ENCODE results near the gene SBK1. TPM values are rescaled to one million over a fixed set of nuclear protein-coding genes. Genes with fewer than 3 reads are reported as not detected.
"Not testable (repeated sequence)": the region's sequence is repeated elsewhere in the genome, so short reads cannot be mapped to it uniquely, and the experiment has no call there.

The SBK1 gene
- total RNA-seq, 1 experiment from 2014 or later, result 19.2 TPM

DNA sequence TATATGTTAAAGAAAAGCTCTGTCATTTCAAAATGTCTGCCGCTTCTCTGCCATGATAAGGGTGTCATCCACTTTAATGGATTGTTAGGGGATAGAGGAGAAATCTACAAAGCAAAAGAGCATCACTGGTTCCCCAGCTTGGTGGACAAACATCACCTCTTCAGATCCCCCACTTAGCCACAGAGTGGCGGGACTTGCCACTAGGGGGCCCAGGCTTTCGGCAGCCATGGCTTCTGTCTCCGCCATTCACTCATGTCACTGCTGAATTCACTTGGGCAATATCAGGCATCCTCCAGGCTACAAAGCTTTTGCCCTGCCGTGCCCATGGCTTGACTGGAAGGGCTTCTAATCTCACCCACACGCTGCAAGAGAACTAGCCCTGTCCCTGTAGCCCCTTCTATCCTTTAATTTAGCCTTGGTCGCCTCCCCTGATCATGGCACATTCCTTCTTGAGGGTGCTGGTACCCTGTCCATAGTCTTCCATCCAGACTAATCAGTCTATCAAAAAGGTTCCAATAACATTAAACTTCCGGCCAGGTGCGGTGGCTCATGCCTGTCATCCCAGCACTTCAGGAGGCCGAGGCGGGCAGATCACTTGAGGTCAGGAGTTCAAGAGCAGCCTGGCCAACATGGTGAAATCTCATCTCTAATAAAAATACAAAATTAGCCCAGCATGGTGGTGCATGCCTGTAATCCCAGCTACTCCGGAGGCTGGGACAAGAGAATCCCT, 34.7 kb downstream of the SBK1 start:
- BruUV-seq (replicated peaks), result no TSS peak
- ATAC-seq (peak; percentile 86), DNase-seq (ENCODE audit: low read depth, low spot score) (peak; percentile 26)
- Histone ChIP-seq H3K4me3 (replicated peaks in 1 of 2; ENCODE audit: low read depth in 1 of 2, low read length in 2 of 2) (no peak overlapping the region), H4K20me1 (ENCODE audit: insufficient read depth) (no peaks in the 10 kb centered on the region), H3K36me3 (ENCODE audit: control insufficient read depth in 1 of 2, insufficient read depth in 2 of 2, low read length in 2 of 2) (no peaks in the 10 kb centered on the region), H3K9me3 (ENCODE audit: control insufficient read depth in 1 of 2, insufficient read depth in 1 of 2, low read depth in 1 of 2, low read length in 2 of 2) (no peaks in the 10 kb centered on the region), H3K79me2 (ENCODE audit: insufficient read depth, low read length) (no peaks in the 10 kb centered on the region), H3K4me1 (ENCODE audit: control insufficient read depth in 1 of 2, insufficient read depth in 2 of 2, low read length in 2 of 2) (peaks cover 0 to 3% of the 10 kb centered on the region in 2 experiments; a peak in 1 of 4 replicates), H3K27me3 (ENCODE audit: insufficient read depth, low read length) (no peaks in the 10 kb centered on the region), H3K9ac (ENCODE audit: low read length) (no peak overlapping the region), H2AFZ (ENCODE audit: low read depth, low read length, poor library complexity, severe bottlenecking) (peak overlapping the region; percentile 77), H3K4me2 (ENCODE audit: low read length) (peak overlapping the region; percentile 41; the same call in 1 of the 2 replicates), H3K9me2 (ENCODE audit: insufficient read depth) (no peaks in the 10 kb centered on the region), H3K27ac (ENCODE audit: low read depth, low read length) (no peak overlapping the region)
- ChIA-PET POLR2A (no interaction called here), RAD21 (ENCODE audit: low non-redundant PET in 1 of 2, low total read pairs in 2 of 2, uncharacterized antibody in 2 of 2, unreplicated experiment in 2 of 2) (no interaction called here), CTCF (interaction anchor here (0.6 to 1.0 kb wide), 3 partner anchors 9 to 1171 kb away, joined by 3 to 4 read pairs (median 3); partner anchors contain the start of gene SULT1A1)
- intact Hi-C loops (cut with micrococcal nuclease), result no loop called here
- TF ChIP-seq, protein P1, sequence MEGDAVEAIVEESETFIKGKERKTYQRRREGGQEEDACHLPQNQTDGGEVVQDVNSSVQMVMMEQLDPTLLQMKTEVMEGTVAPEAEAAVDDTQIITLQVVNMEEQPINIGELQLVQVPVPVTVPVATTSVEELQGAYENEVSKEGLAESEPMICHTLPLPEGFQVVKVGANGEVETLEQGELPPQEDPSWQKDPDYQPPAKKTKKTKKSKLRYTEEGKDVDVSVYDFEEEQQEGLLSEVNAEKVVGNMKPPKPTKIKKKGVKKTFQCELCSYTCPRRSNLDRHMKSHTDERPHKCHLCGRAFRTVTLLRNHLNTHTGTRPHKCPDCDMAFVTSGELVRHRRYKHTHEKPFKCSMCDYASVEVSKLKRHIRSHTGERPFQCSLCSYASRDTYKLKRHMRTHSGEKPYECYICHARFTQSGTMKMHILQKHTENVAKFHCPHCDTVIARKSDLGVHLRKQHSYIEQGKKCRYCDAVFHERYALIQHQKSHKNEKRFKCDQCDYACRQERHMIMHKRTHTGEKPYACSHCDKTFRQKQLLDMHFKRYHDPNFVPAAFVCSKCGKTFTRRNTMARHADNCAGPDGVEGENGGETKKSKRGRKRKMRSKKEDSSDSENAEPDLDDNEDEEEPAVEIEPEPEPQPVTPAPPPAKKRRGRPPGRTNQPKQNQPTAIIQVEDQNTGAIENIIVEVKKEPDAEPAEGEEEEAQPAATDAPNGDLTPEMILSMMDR (IDR thresholded peaks at IDR 0.05 in 2 of 3, conservative IDR thresholded peaks at IDR 0.05 in 1 of 3; ENCODE audit: borderline replicate concordance in 1 of 3, insufficient read depth in 1 of 3, low read depth in 2 of 3, low read length in 2 of 3), result peak; percentile 64 to 96 (median 89)
- TF ChIP-seq RAD21 (IDR thresholded peaks at IDR 0.05; ENCODE audit: low read depth) (peak; percentile 55), SIN3A (IDR thresholded peaks at IDR 0.05; ENCODE audit: low read depth) (no peak), YY1 (IDR thresholded peaks at IDR 0.05; ENCODE audit: extremely low read depth, insufficient replicate concordance, low read depth, low read length) (peak; percentile 82)
- TF ChIP-seq, protein P2, sequence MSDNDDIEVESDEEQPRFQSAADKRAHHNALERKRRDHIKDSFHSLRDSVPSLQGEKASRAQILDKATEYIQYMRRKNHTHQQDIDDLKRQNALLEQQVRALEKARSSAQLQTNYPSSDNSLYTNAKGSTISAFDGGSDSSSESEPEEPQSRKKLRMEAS (IDR thresholded peaks at IDR 0.05), result no peak

DNA sequence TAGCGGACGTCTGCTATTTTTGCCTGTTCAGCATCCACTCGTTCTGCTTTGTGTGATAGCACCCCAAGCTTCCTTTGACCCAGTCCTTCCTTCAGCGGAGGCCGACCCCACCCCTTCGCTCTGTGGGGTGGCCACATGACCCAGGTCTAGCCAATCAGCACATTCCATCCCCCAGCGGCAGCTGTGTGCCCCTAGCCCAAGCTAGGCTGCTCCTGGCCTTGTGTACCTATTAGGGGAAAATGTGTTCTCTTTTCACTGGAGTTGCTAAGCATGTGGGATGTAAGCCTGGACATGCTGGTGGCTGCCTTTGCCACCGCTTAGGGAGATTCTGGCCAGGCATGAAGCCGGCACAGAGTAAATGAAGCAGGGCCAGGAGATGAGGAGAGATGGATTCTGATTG, 37.9 kb downstream of the SBK1 start:
- DNase-seq (ENCODE audit: low read depth, low spot score); H3K27ac ChIP-seq (ENCODE audit: low read depth, low read length); H3K4me3 ChIP-seq (replicated peaks in 1 of 2; ENCODE audit: low read depth in 1 of 2, low read length in 2 of 2); H2AFZ ChIP-seq (ENCODE audit: low read depth, low read length, poor library complexity, severe bottlenecking); H3K4me1 ChIP-seq (ENCODE audit: control insufficient read depth in 1 of 2, insufficient read depth in 2 of 2, low read length in 2 of 2); CTCF ChIA-PET; H4K20me1 ChIP-seq (ENCODE audit: insufficient read depth); H3K9ac ChIP-seq (ENCODE audit: low read length); H3K27me3 ChIP-seq (ENCODE audit: insufficient read depth, low read length); intact Hi-C loops (cut with micrococcal nuclease); H3K9me2 ChIP-seq (ENCODE audit: insufficient read depth); H3K4me2 ChIP-seq (ENCODE audit: low read length); BruUV-seq (replicated peaks); H3K79me2 ChIP-seq (ENCODE audit: insufficient read depth, low read length); H3K9me3 ChIP-seq (ENCODE audit: control insufficient read depth in 1 of 2, insufficient read depth in 1 of 2, low read depth in 1 of 2, low read length in 2 of 2); RAD21 ChIA-PET (ENCODE audit: low non-redundant PET in 1 of 2, low total read pairs in 2 of 2, uncharacterized antibody in 2 of 2, unreplicated experiment in 2 of 2); H3K36me3 ChIP-seq (ENCODE audit: control insufficient read depth in 1 of 2, insufficient read depth in 2 of 2, low read length in 2 of 2); POLR2A ChIA-PET: not testable (repeated sequence)
- peak; percentile 66 for ATAC-seq

DNA sequence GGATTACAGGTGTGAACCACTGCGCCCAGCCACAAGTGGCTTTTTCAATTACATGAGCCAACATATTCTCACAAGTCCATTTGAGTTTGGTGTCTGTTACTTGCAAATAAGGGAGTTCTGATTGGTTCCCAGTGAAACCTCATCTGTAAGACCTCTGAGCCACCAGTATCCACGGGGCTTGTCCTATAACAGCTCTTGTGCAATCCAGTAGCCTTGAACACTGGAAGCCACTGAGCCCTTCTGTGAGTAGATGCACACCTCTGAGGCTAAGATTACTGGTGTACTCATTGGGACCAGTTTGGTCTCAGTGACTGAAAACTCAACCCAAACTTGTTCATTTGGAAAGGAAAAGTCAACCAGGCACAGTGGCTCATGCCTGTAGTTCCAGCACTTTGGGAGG, 38.7 kb downstream of the SBK1 start:
- H3K27me3 ChIP-seq (ENCODE audit: insufficient read depth, low read length); H2AFZ ChIP-seq (ENCODE audit: low read depth, low read length, poor library complexity, severe bottlenecking); H4K20me1 ChIP-seq (ENCODE audit: insufficient read depth); H3K79me2 ChIP-seq (ENCODE audit: insufficient read depth, low read length); RAD21 ChIA-PET (ENCODE audit: low non-redundant PET in 1 of 2, low total read pairs in 2 of 2, uncharacterized antibody in 2 of 2, unreplicated experiment in 2 of 2); ATAC-seq; H3K9me3 ChIP-seq (ENCODE audit: control insufficient read depth in 1 of 2, insufficient read depth in 1 of 2, low read depth in 1 of 2, low read length in 2 of 2); CTCF ChIA-PET; intact Hi-C loops (cut with micrococcal nuclease); H3K4me1 ChIP-seq (ENCODE audit: control insufficient read depth in 1 of 2, insufficient read depth in 2 of 2, low read length in 2 of 2); H3K4me2 ChIP-seq (ENCODE audit: low read length); BruUV-seq (replicated peaks); H3K9me2 ChIP-seq (ENCODE audit: insufficient read depth); H3K9ac ChIP-seq (ENCODE audit: low read length); POLR2A ChIA-PET; H3K4me3 ChIP-seq (replicated peaks in 1 of 2; ENCODE audit: low read depth in 1 of 2, low read length in 2 of 2); DNase-seq (ENCODE audit: low read depth, low spot score); H3K36me3 ChIP-seq (ENCODE audit: control insufficient read depth in 1 of 2, insufficient read depth in 2 of 2, low read length in 2 of 2); H3K27ac ChIP-seq (ENCODE audit: low read depth, low read length): not testable (repeated sequence)

All from HCT116 (cell line).